GM06990 (cell line): ENCODE results near the gene CADPS2.

Experiments
- DNase-seq: peaks from one replicate; pipeline ENCODE4 v3.0.0-alpha.2; 2011; ENCODE audit not compliant: insufficient read length; ENCODE audit errors: extremely low read depth
- H3K27me3 ChIP-seq: replicated peaks from 2 replicates; pipeline ENCODE4 v1.6.0; 2011; ENCODE audit warnings: low read length; ENCODE audit not compliant: control insufficient read depth, insufficient read depth
- H3K36me3 ChIP-seq: 2 replicates; pipeline ENCODE4 v1.5.1; 2011; ENCODE audit warnings: low read length; ENCODE audit not compliant: control insufficient read depth, insufficient read depth
- H3K4me3 ChIP-seq: replicated peaks from 2 replicates; pipeline ENCODE4 v1.5.1; 2011; ENCODE audit warnings: low read depth, mild to moderate bottlenecking, control low read depth, low read length
- TF ChIP-seq, protein P1 (sequence below): IDR thresholded peaks from 2 replicates; pipeline ENCODE4 v1.5.1; 2011; ENCODE audit warnings: low read length, control low read depth, mild to moderate bottlenecking, inconsistent platforms; ENCODE audit not compliant: insufficient read depth, poor library complexity, severe bottlenecking

CADPS2 gene

DNA sequence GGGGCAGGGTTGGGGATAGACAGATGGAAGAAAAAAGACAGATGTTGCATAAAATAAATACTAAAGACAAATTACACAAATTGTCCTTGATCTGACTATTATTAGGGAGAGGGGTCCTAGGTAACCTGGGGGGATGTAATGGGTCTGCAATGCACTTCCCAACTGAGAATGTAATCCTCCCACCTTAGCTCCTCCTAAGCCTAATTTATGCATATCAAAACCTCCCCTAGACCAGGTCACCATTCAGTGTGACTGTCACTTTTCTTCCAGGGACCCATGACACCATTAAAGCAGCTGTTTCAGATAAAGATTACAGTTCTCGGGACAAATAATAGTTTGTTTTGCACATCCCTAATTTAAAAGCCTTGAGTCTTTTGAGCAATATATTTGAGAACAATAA lies 447.8 kb downstream of the CADPS2 start:
- Histone ChIP-seq H3K36me3 (no peaks in the 10 kb centered on the region), H3K27me3 (no peaks in the 10 kb centered on the region), H3K4me3 (no peak overlapping the region)
- TF ChIP-seq, protein P1, sequence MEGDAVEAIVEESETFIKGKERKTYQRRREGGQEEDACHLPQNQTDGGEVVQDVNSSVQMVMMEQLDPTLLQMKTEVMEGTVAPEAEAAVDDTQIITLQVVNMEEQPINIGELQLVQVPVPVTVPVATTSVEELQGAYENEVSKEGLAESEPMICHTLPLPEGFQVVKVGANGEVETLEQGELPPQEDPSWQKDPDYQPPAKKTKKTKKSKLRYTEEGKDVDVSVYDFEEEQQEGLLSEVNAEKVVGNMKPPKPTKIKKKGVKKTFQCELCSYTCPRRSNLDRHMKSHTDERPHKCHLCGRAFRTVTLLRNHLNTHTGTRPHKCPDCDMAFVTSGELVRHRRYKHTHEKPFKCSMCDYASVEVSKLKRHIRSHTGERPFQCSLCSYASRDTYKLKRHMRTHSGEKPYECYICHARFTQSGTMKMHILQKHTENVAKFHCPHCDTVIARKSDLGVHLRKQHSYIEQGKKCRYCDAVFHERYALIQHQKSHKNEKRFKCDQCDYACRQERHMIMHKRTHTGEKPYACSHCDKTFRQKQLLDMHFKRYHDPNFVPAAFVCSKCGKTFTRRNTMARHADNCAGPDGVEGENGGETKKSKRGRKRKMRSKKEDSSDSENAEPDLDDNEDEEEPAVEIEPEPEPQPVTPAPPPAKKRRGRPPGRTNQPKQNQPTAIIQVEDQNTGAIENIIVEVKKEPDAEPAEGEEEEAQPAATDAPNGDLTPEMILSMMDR = no peak
- no peak for DNase-seq

DNA sequence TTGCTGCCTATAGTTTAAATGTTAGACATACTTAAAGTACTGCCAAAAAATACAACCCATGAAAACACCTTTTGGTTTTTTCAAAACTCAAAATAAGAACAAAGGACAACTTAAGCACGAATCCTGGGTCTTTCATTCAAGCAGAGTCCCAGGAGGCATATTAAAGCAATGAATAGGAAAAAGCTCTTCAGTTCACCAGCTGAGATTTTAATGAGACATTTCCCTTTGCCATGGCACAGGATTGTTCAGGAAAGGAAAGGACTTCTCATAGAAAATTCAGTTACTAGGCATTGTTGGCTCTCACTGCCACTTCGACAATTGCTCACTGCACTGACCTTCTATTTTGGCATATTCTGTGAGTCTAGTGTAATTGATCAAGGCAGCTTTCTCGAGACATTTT lies 448.3 kb downstream of the CADPS2 start:
- no peaks in the 10 kb centered on the region for H3K36me3 ChIP-seq
- no peaks in the 10 kb centered on the region for H3K27me3 ChIP-seq
- TF ChIP-seq, protein P1 = no peak
- DNase-seq = no peak
- H3K4me3 ChIP-seq = no peak overlapping the region

DNA sequence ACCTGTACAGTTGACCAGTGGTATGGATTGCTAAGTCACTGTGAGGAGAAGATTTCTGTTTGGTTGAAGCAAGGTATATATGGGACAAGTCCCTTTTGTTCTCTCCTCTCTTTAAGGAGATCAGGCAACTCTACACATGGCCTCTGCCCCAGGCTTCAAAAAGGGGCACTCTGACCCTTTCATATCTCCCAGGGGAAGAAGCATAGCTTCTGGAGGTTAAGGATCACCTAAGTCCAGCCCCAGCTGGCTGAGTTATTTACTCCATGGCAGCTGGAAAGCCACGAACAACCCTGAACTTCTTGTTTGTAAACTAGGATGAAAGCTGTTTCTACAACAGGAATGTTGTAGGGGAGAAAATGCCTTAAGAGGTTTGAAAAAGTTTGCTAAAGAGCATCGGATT lies 452.5 kb downstream of the CADPS2 start:
- no peaks in the 10 kb centered on the region for H3K27me3 ChIP-seq
- DNase-seq = no peak
- TF ChIP-seq, protein P1 = no peak
- no peaks in the 10 kb centered on the region for H3K36me3 ChIP-seq
- H3K4me3 ChIP-seq = no peak overlapping the region

DNA sequence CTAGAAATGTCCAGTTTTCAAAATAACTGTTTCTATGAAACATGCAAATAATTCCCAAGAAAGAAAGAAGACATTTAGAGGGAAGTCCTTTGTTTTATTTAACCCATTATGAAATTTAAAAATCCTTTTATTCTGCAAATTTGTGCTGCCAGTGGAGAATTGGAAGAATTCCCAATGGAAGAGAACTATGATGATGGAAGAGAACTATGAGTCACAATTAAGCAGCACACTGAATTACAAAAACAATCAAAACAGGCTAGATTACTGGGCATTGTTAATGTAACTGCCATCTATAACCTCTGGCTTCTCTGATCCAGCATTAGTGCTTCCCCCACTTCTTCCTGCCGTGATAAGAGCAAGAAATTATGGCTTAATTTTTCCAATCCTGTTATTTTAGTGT lies 455.6 kb downstream of the CADPS2 start:
- TF ChIP-seq, protein P1 = no peak
- Histone ChIP-seq H3K4me3 (no peak overlapping the region), H3K27me3 (no peaks in the 10 kb centered on the region), H3K36me3 (no peaks in the 10 kb centered on the region)
- DNase-seq = no peak

DNA sequence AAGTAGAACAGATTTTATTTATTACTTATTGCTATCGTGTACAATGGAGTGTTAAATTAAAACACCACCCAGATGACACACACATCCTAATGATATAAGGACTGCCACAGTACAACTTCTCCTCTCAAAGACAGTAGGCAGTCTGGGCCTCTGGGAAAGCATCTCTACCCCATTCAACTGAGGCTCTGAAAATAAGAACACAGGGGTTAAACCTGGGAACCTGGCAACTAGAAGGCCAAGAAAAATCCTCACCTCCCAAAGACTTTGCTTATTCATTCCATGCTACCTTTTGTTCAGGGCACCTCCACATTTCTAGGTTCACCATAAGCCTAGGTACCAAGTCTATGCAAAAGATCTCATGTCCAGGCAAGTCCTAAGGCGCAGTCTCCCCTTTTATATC lies 456.3 kb downstream of the CADPS2 start:
- Histone ChIP-seq H3K4me3 (no peak overlapping the region), H3K27me3 (no peaks in the 10 kb centered on the region), H3K36me3 (no peaks in the 10 kb centered on the region)
- TF ChIP-seq, protein P1 = no peak
- no peak for DNase-seq

DNA sequence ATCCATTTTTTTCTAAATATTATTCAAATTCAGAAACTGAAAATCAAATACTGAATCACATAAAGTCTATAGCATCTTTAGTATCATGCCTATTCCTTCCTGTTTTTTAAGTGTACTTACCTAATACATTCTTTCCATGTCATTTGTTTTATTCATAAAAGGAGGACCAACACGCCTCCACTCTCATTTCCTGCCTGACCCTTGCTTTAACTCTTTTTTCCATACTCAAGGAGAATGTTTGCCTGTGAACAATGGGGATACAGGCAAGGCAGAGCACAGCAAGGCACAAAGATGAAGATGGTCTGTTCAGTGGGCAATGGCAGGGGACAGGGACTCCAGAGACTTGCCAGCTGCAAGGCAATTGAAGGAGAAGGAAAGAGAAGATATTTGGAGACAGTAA lies 460.5 kb downstream of the CADPS2 start:
- H3K36me3 ChIP-seq = no peaks in the 10 kb centered on the region
- no peak overlapping the region for H3K4me3 ChIP-seq
- DNase-seq = no peak
- TF ChIP-seq, protein P1 = no peak
- H3K27me3 ChIP-seq = no peaks in the 10 kb centered on the region
